SK-N-SH (cell line): ENCODE measurements around the gene CRISP3.

Experiments used
- CTCF ChIP-seq: fragments of 200-600 bp; sonication (generic); IDR thresholded peaks from 2 replicates; pipeline ENCODE4 v1.6.1; 2017; ENCODE audit warnings: antibody characterized with exemption, mild to moderate bottlenecking, moderate library complexity
- EZH2phosphoT487 ChIP-seq: fragments of 200-600 bp; sonication (generic); IDR thresholded peaks from 2 replicates; pipeline ENCODE4 v1.6.1; 2017; ENCODE audit warnings: low read depth, mixed run types, mild to moderate bottlenecking, antibody characterized with exemption, moderate library complexity, borderline replicate concordance
- NFIC ChIP-seq: IDR thresholded peaks from 2 replicates; pipeline ENCODE4 v1.4.0; 2012; ENCODE audit warnings: borderline replicate concordance
- TAF1 ChIP-seq: IDR thresholded peaks from 2 replicates; pipeline ENCODE4 v1.6.1; 2012; ENCODE audit warnings: low read depth, mild to moderate bottlenecking, low read length, moderate library complexity, borderline replicate concordance
- TEAD4 ChIP-seq: IDR thresholded peaks from 2 replicates; pipeline ENCODE4 v1.4.0; 2012; ENCODE audit warnings: mild to moderate bottlenecking, borderline replicate concordance; ENCODE audit not compliant: insufficient read depth

- TF ChIP-seq CTCF (no peak), TEAD4 (no peak), NFIC (no peak), EZH2phosphoT487 (no peak), TAF1 (no peak)
Observed at GRCh38 chr6:49698478-49698877, 45.7 kb downstream of the CRISP3 start.
